A549 (cell line): ENCODE measurements around the gene RAD18. TPM values are rescaled to one million over a fixed set of nuclear protein-coding genes. Genes with fewer than 3 reads are reported as not detected.
A peak's percentile ranks its signal among the peaks of the same experiment; 100 is the strongest.

Source experiments
- ATAC-seq, 2 experiments: fragments of 200-7000 bp in 1 of 2; fragments of >200 bp in 1 of 2; cut with Nextera tagmentation in 1 of 2; cut with Tn5 transposase in 1 of 2; 3 replicates each; pipeline versions ENCODE4 v1.8.0 to v1.9.1; 2018 to 2020; ENCODE audit warnings: mild to moderate bottlenecking in 1 of 2, moderate library complexity in 1 of 2
- CTCF ChIA-PET: fragments of 300-600 bp; sonication (Branson Sonifier 250); formaldehyde crosslinking; extraction: SDS; loops from one replicate; lab custom pipeline; 2021; ENCODE audit warnings: antibody characterized with exemption, inconsistent platforms; lab: Yijun Ruan, JAX
- POLR2A ChIA-PET: fragments of 350-600 bp; formaldehyde crosslinking; extraction: SDS; loops from one replicate; lab custom pipeline; 2021; ENCODE audit warnings: antibody characterized with exemption, inconsistent platforms; lab: Yijun Ruan, JAX
- DNase-seq, 2 experiments: peaks; one replicate each; pipeline versions ENCODE4 v3.0.0 to v3.0.0-alpha.2; 2011 to 2016; ENCODE audit warnings: low read depth in 1 of 2, low spot score in 1 of 2
- FAIRE-seq: peaks from 2 replicates; lab custom pipeline; 2011; peaks lifted over from hg19 to GRCh38; lab: Jason Lieb, UNC
- H3K27ac ChIP-seq, 2 experiments: fragments of >200 bp; sonication (Bioruptor Twin); formaldehyde crosslinking; 3 replicates each; pipeline ENCODE4 v1.5.1; 2016 to 2017
- H3K4me1 ChIP-seq: fragments of >200 bp; sonication (Bioruptor Twin); formaldehyde crosslinking; 3 replicates; pipeline ENCODE4 v1.6.1; 2016
- H3K4me2 ChIP-seq: fragments of >200 bp; sonication (Bioruptor Twin); formaldehyde crosslinking; 3 replicates; pipeline ENCODE4 v1.6.1; 2016
- H3K4me3 ChIP-seq: fragments of >200 bp; sonication (Bioruptor Twin); formaldehyde crosslinking; 3 replicates; pipeline ENCODE4 v1.5.1; 2016
- H3K9me3 ChIP-seq: fragments of >200 bp; sonication (Bioruptor Twin); formaldehyde crosslinking; 3 replicates; pipeline ENCODE4 v1.6.1; 2016
- BCL3 ChIP-seq: fragments of >200 bp; sonication (Bioruptor Twin); formaldehyde crosslinking; IDR thresholded peaks from 3 replicates; pipeline ENCODE4 v1.6.1; 2016
- CEBPB ChIP-seq, 2 experiments: fragments of >200 bp in 1 of 2; sonication (Bioruptor Twin) in 1 of 2; formaldehyde crosslinking in 1 of 2; IDR thresholded peaks; 2 replicates each; pipeline ENCODE4 v1.6.1; 2012 to 2016
- CHD2 ChIP-seq: fragments of 150-350 bp; IDR thresholded peaks from 2 replicates; pipeline ENCODE4 v1.6.1; 2014; ENCODE audit warnings: low read length; ENCODE audit not compliant: partially characterized antibody
- ESRRA ChIP-seq: fragments of 150-350 bp; IDR thresholded peaks from 2 replicates; pipeline ENCODE4 v1.6.1; 2014; ENCODE audit warnings: mild to moderate bottlenecking, low read length, borderline replicate concordance
- FOSL2 ChIP-seq, 2 experiments: fragments of 450-650 bp in 1 of 2; fragments of >200 bp in 1 of 2; sonication (Bioruptor Twin) in 1 of 2; formaldehyde crosslinking; IDR thresholded peaks; 2 replicates each; pipeline versions ENCODE4 v1.5.0 to v1.6.1; 2016 to 2020; ENCODE audit warnings: mild to moderate bottlenecking in 1 of 2, moderate library complexity in 1 of 2
- GATA3 ChIP-seq: IDR thresholded peaks from 2 replicates; pipeline ENCODE4 v1.6.1; 2012; ENCODE audit warnings: borderline replicate concordance
- HES2 ChIP-seq: fragments of >200 bp; sonication (Bioruptor Twin); formaldehyde crosslinking; IDR thresholded peaks from 2 replicates; pipeline ENCODE4 v1.6.1; 2016
- HEYL ChIP-seq: fragments of 250-450 bp; sonication (Bioruptor Pico); IDR thresholded peaks from 2 replicates; pipeline ENCODE4 v1.8.0; 2021; ENCODE audit warnings: mild to moderate bottlenecking, moderate library complexity
- HOXA7 ChIP-seq: fragments of 250-450 bp; sonication (Bioruptor Pico); IDR thresholded peaks from 2 replicates; pipeline ENCODE4 v1.5.0; 2020; ENCODE audit warnings: mild to moderate bottlenecking, moderate library complexity
- HOXB5 ChIP-seq: fragments of 250-450 bp; sonication (Bioruptor Pico); IDR thresholded peaks from 2 replicates; pipeline ENCODE4 v1.5.0; 2020; ENCODE audit warnings: mild to moderate bottlenecking, moderate library complexity
- JUN ChIP-seq, 2 experiments: fragments of >200 bp; sonication (Bioruptor Twin); formaldehyde crosslinking; IDR thresholded peaks; 2 replicates in 1 of 2; 3 replicates in 1 of 2; pipeline ENCODE4 v1.6.1; 2016 to 2017
- JUNB ChIP-seq: fragments of >200 bp; sonication (Bioruptor Twin); formaldehyde crosslinking; IDR thresholded peaks from 2 replicates; pipeline ENCODE4 v1.6.1; 2016
- KDM1A ChIP-seq: fragments of 200-600 bp; sonication (generic); IDR thresholded peaks from 2 replicates; pipeline ENCODE4 v1.6.1; 2016; ENCODE audit warnings: low read depth, mild to moderate bottlenecking
- KDM5A ChIP-seq: fragments of 200-600 bp; sonication (generic); IDR thresholded peaks from 2 replicates; pipeline ENCODE4 v1.6.1; 2016; ENCODE audit warnings: antibody characterized with exemption, mild to moderate bottlenecking
- NFE2L2 ChIP-seq: fragments of 150-350 bp; conservative IDR thresholded peaks from 2 replicates; pipeline ENCODE4 v1.6.1; 2014; ENCODE audit warnings: low read length
- NPAS2 ChIP-seq: fragments of 250-450 bp; sonication (Bioruptor Pico); IDR thresholded peaks from 2 replicates; pipeline ENCODE4 v1.8.0; 2022; ENCODE audit warnings: mild to moderate bottlenecking, moderate library complexity, borderline replicate concordance
- NR3C1 ChIP-seq: fragments of >200 bp; sonication (Bioruptor Twin); formaldehyde crosslinking; IDR thresholded peaks from 3 replicates; pipeline ENCODE4 v1.6.1; 2017
- PBX3 ChIP-seq: IDR thresholded peaks from 2 replicates; pipeline ENCODE4 v1.6.1; 2012
- POLR2A ChIP-seq: IDR thresholded peaks from 2 replicates; pipeline ENCODE4 v1.6.1; 2012; ENCODE audit warnings: mild to moderate bottlenecking, low read length
- POLR2AphosphoS2 ChIP-seq: conservative IDR thresholded peaks from 2 replicates; pipeline ENCODE4 v1.6.1; 2012; ENCODE audit warnings: low read length, improper control_type of control experiment, inconsistent platforms
- RAD21 ChIP-seq, 2 experiments: fragments of >200 bp in 1 of 2; sonication (Bioruptor Twin) in 1 of 2; formaldehyde crosslinking in 1 of 2; IDR thresholded peaks in 1 of 2; conservative IDR thresholded peaks in 1 of 2; 2 replicates in 1 of 2; 3 replicates in 1 of 2; pipeline ENCODE4 v1.6.1; 2012 to 2018; ENCODE audit warnings: inconsistent platforms in 1 of 2
- RARB ChIP-seq: fragments of 250-450 bp; sonication (Bioruptor Pico); IDR thresholded peaks from 2 replicates; pipeline ENCODE4 v1.8.0; 2021; ENCODE audit warnings: mild to moderate bottlenecking, moderate library complexity
- RFX5 ChIP-seq: fragments of 450-650 bp; IDR thresholded peaks from 2 replicates; pipeline ENCODE4 v1.7.1; 2014; ENCODE audit warnings: antibody characterized with exemption, mild to moderate bottlenecking, moderate library complexity
- SREBF2 ChIP-seq: fragments of 450-650 bp; IDR thresholded peaks from 2 replicates; pipeline ENCODE4 v1.6.1; 2014; ENCODE audit warnings: mild to moderate bottlenecking, moderate library complexity
- ZC3H11A ChIP-seq: fragments of 450-650 bp; IDR thresholded peaks from 2 replicates; pipeline ENCODE4 v1.6.1; 2014; ENCODE audit warnings: antibody characterized with exemption, mild to moderate bottlenecking
- ZFP36 ChIP-seq: fragments of 450-650 bp; IDR thresholded peaks from 2 replicates; pipeline ENCODE4 v1.6.1; 2014; ENCODE audit warnings: borderline replicate concordance; ENCODE audit not compliant: partially characterized antibody
- ZNF302 ChIP-seq: fragments of 250-450 bp; sonication (Bioruptor Pico); IDR thresholded peaks from 2 replicates; pipeline ENCODE4 v1.9.0; 2021; ENCODE audit warnings: inconsistent platforms, mild to moderate bottlenecking, moderate library complexity
- ZSCAN20 ChIP-seq: fragments of 250-450 bp; sonication (Bioruptor Pico); IDR thresholded peaks from 2 replicates; pipeline ENCODE4 v1.8.0; 2022; ENCODE audit warnings: mild to moderate bottlenecking, moderate library complexity
- WGBS: methylation state at CpG from one replicate; pipeline ENCODE4 v1.1.6; 2017; ENCODE audit errors: missing lambda C conversion rate; 5-methylcytosine and 5-hydroxymethylcytosine counted together
- polyA minus RNA-seq: library from RNA; depleted of rRNA, polyadenylated mRNA; stranded (reverse); fragments of >200 nt; gene quantifications from 2 replicates; pipeline ENCODE4 v1.2.3, GENCODE V29; 2011; rRNA and poly(A)+ RNA removed
- polyA plus RNA-seq, 4 experiments: library from polyadenylated mRNA; depleted of rRNA in 3 of 4; stranded (reverse); fragments of >200 nt; fragmentation: RNase III in 1 of 4; extraction: RNeasy Plus Mini Kit Qiagen cat#74134 plus additional on column Dnase treatment in 1 of 4; gene quantifications; 2 replicates in 3 of 4; 3 replicates in 1 of 4; pipeline ENCODE4 v1.2.3, GENCODE V29; 2011 to 2017
- TF ChIP-seq, protein P1 (sequence below): IDR thresholded peaks from 2 replicates; pipeline ENCODE4 v1.6.1; 2012; ENCODE audit warnings: low read depth, borderline replicate concordance
- TF ChIP-seq, protein P2 (sequence below): fragments of 450-650 bp; IDR thresholded peaks from 2 replicates; pipeline ENCODE4 v1.6.1; 2014; ENCODE audit warnings: antibody characterized with exemption
- TF ChIP-seq, protein P3 (sequence below): fragments of 200-600 bp; sonication (generic); IDR thresholded peaks from 2 replicates; pipeline ENCODE4 v1.6.1; 2016; ENCODE audit warnings: antibody characterized with exemption, mild to moderate bottlenecking, moderate library complexity

Gene RAD18, protein sequence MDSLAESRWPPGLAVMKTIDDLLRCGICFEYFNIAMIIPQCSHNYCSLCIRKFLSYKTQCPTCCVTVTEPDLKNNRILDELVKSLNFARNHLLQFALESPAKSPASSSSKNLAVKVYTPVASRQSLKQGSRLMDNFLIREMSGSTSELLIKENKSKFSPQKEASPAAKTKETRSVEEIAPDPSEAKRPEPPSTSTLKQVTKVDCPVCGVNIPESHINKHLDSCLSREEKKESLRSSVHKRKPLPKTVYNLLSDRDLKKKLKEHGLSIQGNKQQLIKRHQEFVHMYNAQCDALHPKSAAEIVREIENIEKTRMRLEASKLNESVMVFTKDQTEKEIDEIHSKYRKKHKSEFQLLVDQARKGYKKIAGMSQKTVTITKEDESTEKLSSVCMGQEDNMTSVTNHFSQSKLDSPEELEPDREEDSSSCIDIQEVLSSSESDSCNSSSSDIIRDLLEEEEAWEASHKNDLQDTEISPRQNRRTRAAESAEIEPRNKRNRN
- polyA plus RNA-seq (2011; rRNA removed) (16.3 and 23.2 TPM in 2 replicates), polyA plus RNA-seq (2017; fragmentation: RNase III; extraction: RNeasy Plus Mini Kit Qiagen cat#74134 plus additional on column Dnase treatment) (11.6 to 12.9 TPM (median 11.8 TPM) in 3 replicates), polyA minus RNA-seq (11.5 and 14.1 TPM in 2 replicates)
- 7.7 and 7.9 TPM in 2 replicates for polyA plus RNA-seq (2012; cell fraction: cytosol; rRNA removed)
- polyA plus RNA-seq (2012; cell fraction: nucleus; rRNA removed) = 11.2 and 16.8 TPM in 2 replicates

- no peak for FAIRE-seq
- CTCF ChIA-PET = interaction anchor here (0.6 to 13.2 kb wide), 2 partner anchors 193 to 995 kb away, joined by 4 to 77 read pairs; partner anchors contain the start of gene OXTR
- Histone ChIP-seq H3K4me2 (peak within 1 kb of the TSS; percentile 87), H3K4me3 (peak within 1 kb of the TSS; percentile 66), H3K9me3 (no peaks in the 10 kb centered on the region), H3K27ac (peak within 1 kb of the TSS; percentile 65 to 86), H3K4me1 (peaks cover 30% of the 10 kb centered on the region)
- ATAC-seq = peak; percentile 89 to 93
- POLR2A ChIA-PET = interaction anchor here (0.6 kb wide), 1 partner anchor 772 kb away, joined by 3 read pairs; no protein-coding TSS in a partner anchor
- DNase-seq = peak; percentile 80 to 92
- 3% methylated on average over 19 of the region's 45 CpGs for WGBS
- TF ChIP-seq ZFP36 (no peak), KDM1A (no peak), PBX3 (no peak), NPAS2 (no peak), POLR2AphosphoS2 (no peak), JUNB (no peak), ZC3H11A (no peak), ZSCAN20 (CRISPR knock-in tag) (no peak), HOXA7 (CRISPR knock-in tag) (no peak), ZNF302 (CRISPR knock-in tag) (no peak), HES2 (no peak), RAD21 (conservative IDR thresholded peaks at IDR 0.05 in 1 of 2, IDR thresholded peaks at IDR 0.05 in 1 of 2) (no peak), NR3C1 (no peak), RFX5 (0 out of 2 replicates have a peak, but pooled peaks have one; percentile 14), RARB (CRISPR knock-in tag) (no peak), BCL3 (peak; percentile 75; the same call in 2 of the 3 replicates), CEBPB (IDR thresholded peaks at IDR 0.05) (no peak), ESRRA (no peak), CHD2 (no peak), KDM5A (peak; percentile 95), JUN (IDR thresholded peaks at IDR 0.05) (peak; percentile 60 to 66; a peak in 3 of 5 replicates), GATA3 (peak; percentile 11; the same call in 1 of the 2 replicates), HEYL (CRISPR knock-in tag) (no peak), SREBF2 (no peak), FOSL2 (IDR thresholded peaks at IDR 0.05) (no peak), FOSL2 (CRISPR knock-in tag; IDR thresholded peaks at IDR 0.05) (no peak), POLR2A (peak; percentile 43), NFE2L2 (no peak), HOXB5 (no peak)
- TF ChIP-seq, protein P1, sequence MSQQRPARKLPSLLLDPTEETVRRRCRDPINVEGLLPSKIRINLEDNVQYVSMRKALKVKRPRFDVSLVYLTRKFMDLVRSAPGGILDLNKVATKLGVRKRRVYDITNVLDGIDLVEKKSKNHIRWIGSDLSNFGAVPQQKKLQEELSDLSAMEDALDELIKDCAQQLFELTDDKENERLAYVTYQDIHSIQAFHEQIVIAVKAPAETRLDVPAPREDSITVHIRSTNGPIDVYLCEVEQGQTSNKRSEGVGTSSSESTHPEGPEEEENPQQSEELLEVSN = peak; percentile 77; the same call in 1 of the 2 replicates
- TF ChIP-seq, protein P2, sequence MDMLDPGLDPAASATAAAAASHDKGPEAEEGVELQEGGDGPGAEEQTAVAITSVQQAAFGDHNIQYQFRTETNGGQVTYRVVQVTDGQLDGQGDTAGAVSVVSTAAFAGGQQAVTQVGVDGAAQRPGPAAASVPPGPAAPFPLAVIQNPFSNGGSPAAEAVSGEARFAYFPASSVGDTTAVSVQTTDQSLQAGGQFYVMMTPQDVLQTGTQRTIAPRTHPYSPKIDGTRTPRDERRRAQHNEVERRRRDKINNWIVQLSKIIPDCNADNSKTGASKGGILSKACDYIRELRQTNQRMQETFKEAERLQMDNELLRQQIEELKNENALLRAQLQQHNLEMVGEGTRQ = no peak
- TF ChIP-seq, protein P3, sequence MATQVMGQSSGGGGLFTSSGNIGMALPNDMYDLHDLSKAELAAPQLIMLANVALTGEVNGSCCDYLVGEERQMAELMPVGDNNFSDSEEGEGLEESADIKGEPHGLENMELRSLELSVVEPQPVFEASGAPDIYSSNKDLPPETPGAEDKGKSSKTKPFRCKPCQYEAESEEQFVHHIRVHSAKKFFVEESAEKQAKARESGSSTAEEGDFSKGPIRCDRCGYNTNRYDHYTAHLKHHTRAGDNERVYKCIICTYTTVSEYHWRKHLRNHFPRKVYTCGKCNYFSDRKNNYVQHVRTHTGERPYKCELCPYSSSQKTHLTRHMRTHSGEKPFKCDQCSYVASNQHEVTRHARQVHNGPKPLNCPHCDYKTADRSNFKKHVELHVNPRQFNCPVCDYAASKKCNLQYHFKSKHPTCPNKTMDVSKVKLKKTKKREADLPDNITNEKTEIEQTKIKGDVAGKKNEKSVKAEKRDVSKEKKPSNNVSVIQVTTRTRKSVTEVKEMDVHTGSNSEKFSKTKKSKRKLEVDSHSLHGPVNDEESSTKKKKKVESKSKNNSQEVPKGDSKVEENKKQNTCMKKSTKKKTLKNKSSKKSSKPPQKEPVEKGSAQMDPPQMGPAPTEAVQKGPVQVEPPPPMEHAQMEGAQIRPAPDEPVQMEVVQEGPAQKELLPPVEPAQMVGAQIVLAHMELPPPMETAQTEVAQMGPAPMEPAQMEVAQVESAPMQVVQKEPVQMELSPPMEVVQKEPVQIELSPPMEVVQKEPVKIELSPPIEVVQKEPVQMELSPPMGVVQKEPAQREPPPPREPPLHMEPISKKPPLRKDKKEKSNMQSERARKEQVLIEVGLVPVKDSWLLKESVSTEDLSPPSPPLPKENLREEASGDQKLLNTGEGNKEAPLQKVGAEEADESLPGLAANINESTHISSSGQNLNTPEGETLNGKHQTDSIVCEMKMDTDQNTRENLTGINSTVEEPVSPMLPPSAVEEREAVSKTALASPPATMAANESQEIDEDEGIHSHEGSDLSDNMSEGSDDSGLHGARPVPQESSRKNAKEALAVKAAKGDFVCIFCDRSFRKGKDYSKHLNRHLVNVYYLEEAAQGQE = no peak
These were observed at the start of gene RAD18 for GRCh38 chr3:8963137-8963853. TSS of gene RAD18 (minus strand) at chr3:8963472. CDS start at chr3:8963385, 87 bp downstream.
